GM19438 (cell line): ENCODE measurements around the gene SMCO4.

ENCODE experiments used
- ATAC-seq: cut with Tn5 transposase; IDR thresholded peaks from one replicate; pipeline ENCODE4 v1.9.1; 2021; ENCODE audit warnings: low read depth; ENCODE audit not compliant: unreplicated experiment

SMCO4 gene

GRCh38 chr11:93563857-93564256 is 20.7 kb upstream of the SMCO4 start:
- ATAC-seq = no peak

GRCh38 chr11:93560199-93560932 is 17.2 kb upstream of the SMCO4 start:
- no peak for ATAC-seq

GRCh38 chr11:93559681-93560080 is 16.5 kb upstream of the SMCO4 start:
- no peak for ATAC-seq

- ATAC-seq = no peak
These were observed 9.7 kb upstream of the SMCO4 start for GRCh38 chr11:93552874-93553273.

GRCh38 chr11:93549976-93550375 is 6.8 kb upstream of the SMCO4 start:
- ATAC-seq = no peak

- ATAC-seq = no peak
These were observed 5.6 kb upstream of the SMCO4 start for GRCh38 chr11:93548679-93549319.

- ATAC-seq = no peak
These were observed 4.6 kb upstream of the SMCO4 start for GRCh38 chr11:93547773-93548172.

- no peak for ATAC-seq
These were observed 3.8 kb upstream of the SMCO4 start for GRCh38 chr11:93547028-93547427.

- ATAC-seq = no peak
These were observed 2.4 kb upstream of the SMCO4 start for GRCh38 chr11:93545566-93545965.

- peak; percentile 32 for ATAC-seq
These were observed 371 bp downstream of the SMCO4 start for GRCh38 chr11:93542811-93543229.

GRCh38 chr11:93541884-93542810 is 1.0 kb downstream of the SMCO4 start:
- ATAC-seq = peak; percentile 70

GRCh38 chr11:93540896-93541553 is 2.2 kb downstream of the SMCO4 start:
- no peak for ATAC-seq

- ATAC-seq = no peak
These were observed 2.9 kb downstream of the SMCO4 start for GRCh38 chr11:93540337-93540736.

- ATAC-seq = no peak
These were observed 5.4 kb downstream of the SMCO4 start for GRCh38 chr11:93537767-93538261.

GRCh38 chr11:93537049-93537448 is 6.1 kb downstream of the SMCO4 start:
- no peak for ATAC-seq

- ATAC-seq = peak; percentile 13
These were observed 6.9 kb downstream of the SMCO4 start for GRCh38 chr11:93536101-93536861.

GRCh38 chr11:93535578-93535977 is 7.6 kb downstream of the SMCO4 start:
- peak; percentile 69 for ATAC-seq

GRCh38 chr11:93532806-93533205 is 10.4 kb downstream of the SMCO4 start:
- ATAC-seq = no peak

GRCh38 chr11:93532281-93532789 is 10.9 kb downstream of the SMCO4 start:
- no peak for ATAC-seq

- ATAC-seq = no peak
These were observed 12.7 kb downstream of the SMCO4 start for GRCh38 chr11:93530468-93530826.
